Adrenal gland (tissue), 5 donors: Measurements from ENCODE around the gene ANO10.
"Not testable (repeated sequence)": the region's sequence is repeated elsewhere in the genome, so short reads cannot be mapped to it uniquely, and the experiment has no call there.

ENCODE experiments used
- CTCF ChIP-seq, 6 experiments: fragments of 450-650 bp in 4 of 6; fragments of 200-600 bp in 2 of 6; sonication (generic) in 1 of 6; IDR thresholded peaks; 1 replicate in 5 of 6; 2 replicates in 1 of 6; pipeline versions ENCODE4 v1.5.1 to v1.8.0; 2016 to 2021; ENCODE audit warnings: antibody characterized with exemption in 6 of 6, mild to moderate bottlenecking in 2 of 6, moderate library complexity in 1 of 6
- POLR2A ChIP-seq, 2 donors: fragments of 450-650 bp; IDR thresholded peaks; one replicate each; pipeline ENCODE4 v1.6.1; 2017; ENCODE audit warnings: antibody characterized with exemption in 2 of 2, mild to moderate bottlenecking in 2 of 2, moderate library complexity in 1 of 2
- donor health status: DM: no; HTN: no; CAD: no.

DNA sequence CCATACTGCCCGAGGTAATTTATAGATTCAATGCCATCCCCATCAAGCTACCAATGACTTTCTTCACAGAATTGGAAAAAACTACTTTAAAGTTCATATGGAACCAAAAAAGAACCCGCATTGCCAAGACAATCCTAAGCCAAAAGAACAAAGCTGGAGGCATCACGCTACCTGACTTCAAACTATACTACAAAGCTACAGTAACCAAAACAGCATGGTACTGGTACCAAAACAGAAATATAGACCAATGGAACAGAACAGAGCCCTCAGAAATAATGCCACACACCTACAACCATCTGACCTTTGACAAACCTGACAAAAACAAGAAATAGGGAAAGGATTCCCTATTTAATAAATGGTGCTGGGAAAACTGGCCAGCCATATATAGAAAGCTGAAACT lies 25.6 kb downstream of the ANO10 start:
- TF ChIP-seq CTCF, POLR2A (IDR thresholded peaks at IDR 0.05): not testable (repeated sequence)
